ENCODE results near the gene DGUOK. TPM values are rescaled to one million over a fixed set of nuclear protein-coding genes. Genes with fewer than 3 reads are reported as not detected.

DGUOK gene
- polyA plus RNA-seq, 1 donor (not counting 4 experiments of a cell fraction or from before 2014, with no cell fraction given), result 102 TPM

DNA sequence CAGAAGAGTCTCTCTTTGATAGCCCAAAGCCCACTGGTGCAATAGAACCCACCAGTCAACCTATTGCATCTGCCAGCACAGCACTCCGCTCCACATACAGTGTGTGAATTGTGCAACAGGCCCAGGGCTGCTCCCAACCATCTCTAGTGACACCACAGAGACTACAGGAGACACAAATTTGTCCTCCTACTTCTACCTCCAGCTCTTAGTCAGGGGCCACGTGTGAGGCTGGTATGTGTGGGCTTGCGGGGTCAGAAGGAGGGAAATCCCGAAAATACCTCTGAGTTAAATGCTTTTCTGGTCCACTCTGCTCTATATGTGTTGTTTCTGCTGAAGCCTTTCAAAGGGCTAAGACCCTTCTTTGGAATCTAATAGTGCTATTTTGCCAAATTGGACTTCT is 18.0 kb downstream of the DGUOK start:
- Histone ChIP-seq H3K9me3 (ENCODE audit: control insufficient read depth, low read depth, low read length) (no peaks in the 10 kb centered on the region), H3K4me2 (ENCODE audit: control insufficient read depth, extremely low read depth, insufficient read depth, low read depth, low read length) (no peak overlapping the region), H3K79me2 (ENCODE audit: control insufficient read depth, insufficient read depth, low read length) (peaks cover 51% of the 10 kb centered on the region), H3K9me1 (ENCODE audit: control insufficient read depth, extremely low read depth, insufficient read depth, low read length) (no peaks in the 10 kb centered on the region), H3K4me1 (ENCODE audit: control insufficient read depth, extremely low read depth, insufficient read depth, low read length) (peaks cover 15% of the 10 kb centered on the region), H4K20me1 (ENCODE audit: control insufficient read depth, extremely low read depth, insufficient read depth, low read length) (no peaks in the 10 kb centered on the region), H3K9ac (ENCODE audit: control insufficient read depth, extremely low read depth, insufficient read depth, low read length) (no peak overlapping the region), H3K27me3 (ENCODE audit: control insufficient read depth, extremely low read depth, insufficient read depth, low read length) (no peaks in the 10 kb centered on the region), H2AFZ (ENCODE audit: control insufficient read depth, low read length) (no peak overlapping the region), H3K27ac (ENCODE audit: control insufficient read depth, insufficient read depth, low read length) (no peak overlapping the region), H3K4me3 (ENCODE audit: control insufficient read depth in 2 of 3, extremely low read depth in 1 of 3, insufficient read depth in 2 of 3, low read depth in 1 of 3, low read length in 3 of 3) (no peak overlapping the region), H3K36me3 (ENCODE audit: control insufficient read depth in 2 of 2, extremely low read depth in 1 of 2, insufficient read depth in 2 of 2, low read length in 2 of 2) (peaks cover 13 to 31% of the 10 kb centered on the region in 2 experiments)
- FAIRE-seq (no peak), DNase-seq (ENCODE audit: low read depth, low spot score) (no peak)
- dilution Hi-C loops (cut with MboI; ENCODE audit: extremely low pct_ligation_motif_present, low sequenced_read_pairs), result no loop called here
- no peak for TF ChIP-seq EZH2 (IDR thresholded peaks at IDR 0.05; ENCODE audit: low read length)
- TF ChIP-seq, protein P1, sequence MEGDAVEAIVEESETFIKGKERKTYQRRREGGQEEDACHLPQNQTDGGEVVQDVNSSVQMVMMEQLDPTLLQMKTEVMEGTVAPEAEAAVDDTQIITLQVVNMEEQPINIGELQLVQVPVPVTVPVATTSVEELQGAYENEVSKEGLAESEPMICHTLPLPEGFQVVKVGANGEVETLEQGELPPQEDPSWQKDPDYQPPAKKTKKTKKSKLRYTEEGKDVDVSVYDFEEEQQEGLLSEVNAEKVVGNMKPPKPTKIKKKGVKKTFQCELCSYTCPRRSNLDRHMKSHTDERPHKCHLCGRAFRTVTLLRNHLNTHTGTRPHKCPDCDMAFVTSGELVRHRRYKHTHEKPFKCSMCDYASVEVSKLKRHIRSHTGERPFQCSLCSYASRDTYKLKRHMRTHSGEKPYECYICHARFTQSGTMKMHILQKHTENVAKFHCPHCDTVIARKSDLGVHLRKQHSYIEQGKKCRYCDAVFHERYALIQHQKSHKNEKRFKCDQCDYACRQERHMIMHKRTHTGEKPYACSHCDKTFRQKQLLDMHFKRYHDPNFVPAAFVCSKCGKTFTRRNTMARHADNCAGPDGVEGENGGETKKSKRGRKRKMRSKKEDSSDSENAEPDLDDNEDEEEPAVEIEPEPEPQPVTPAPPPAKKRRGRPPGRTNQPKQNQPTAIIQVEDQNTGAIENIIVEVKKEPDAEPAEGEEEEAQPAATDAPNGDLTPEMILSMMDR (optimal IDR thresholded peaks at IDR 0.05 in 1 of 3, IDR thresholded peaks at IDR 0.05 in 1 of 3, conservative IDR thresholded peaks at IDR 0.05 in 1 of 3; ENCODE audit: extremely low read depth in 1 of 3, insufficient read depth in 2 of 3, low read length in 3 of 3), result no peak

DNA sequence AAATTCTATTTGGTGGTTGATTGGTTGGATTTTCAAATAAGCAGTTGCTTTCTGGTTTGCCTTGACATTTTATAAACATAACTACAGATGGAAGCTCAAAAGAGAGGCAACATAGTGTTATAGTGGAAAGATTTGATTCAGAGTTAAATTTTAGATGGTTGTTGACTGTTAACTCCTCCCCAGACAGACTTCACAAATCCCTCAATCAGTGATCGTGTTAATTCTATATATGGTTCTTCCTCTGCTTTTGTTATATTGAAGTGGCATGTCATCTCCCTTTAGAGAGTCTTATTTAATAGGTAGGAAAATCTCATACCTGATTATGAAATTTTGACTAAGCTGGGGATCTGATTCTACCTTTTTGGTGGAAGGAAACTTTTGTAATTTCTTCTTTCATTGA is 19.5 kb downstream of the DGUOK start:
- Histone ChIP-seq H3K4me2 (ENCODE audit: control insufficient read depth, extremely low read depth, insufficient read depth, low read depth, low read length) (no peak overlapping the region), H3K36me3 (ENCODE audit: control insufficient read depth in 2 of 2, extremely low read depth in 1 of 2, insufficient read depth in 2 of 2, low read length in 2 of 2) (peaks cover 18 to 34% of the 10 kb centered on the region in 2 experiments), H3K9me3 (ENCODE audit: control insufficient read depth, low read depth, low read length) (no peaks in the 10 kb centered on the region), H3K9me1 (ENCODE audit: control insufficient read depth, extremely low read depth, insufficient read depth, low read length) (no peaks in the 10 kb centered on the region), H4K20me1 (ENCODE audit: control insufficient read depth, extremely low read depth, insufficient read depth, low read length) (no peaks in the 10 kb centered on the region), H3K27ac (ENCODE audit: control insufficient read depth, insufficient read depth, low read length) (no peak overlapping the region), H3K9ac (ENCODE audit: control insufficient read depth, extremely low read depth, insufficient read depth, low read length) (no peak overlapping the region), H2AFZ (ENCODE audit: control insufficient read depth, low read length) (no peak overlapping the region), H3K4me1 (ENCODE audit: control insufficient read depth, extremely low read depth, insufficient read depth, low read length) (no peaks in the 10 kb centered on the region), H3K27me3 (ENCODE audit: control insufficient read depth, extremely low read depth, insufficient read depth, low read length) (no peaks in the 10 kb centered on the region), H3K79me2 (ENCODE audit: control insufficient read depth, insufficient read depth, low read length) (peaks cover 49% of the 10 kb centered on the region), H3K4me3 (ENCODE audit: control insufficient read depth in 2 of 3, extremely low read depth in 1 of 3, insufficient read depth in 2 of 3, low read depth in 1 of 3, low read length in 3 of 3) (no peak overlapping the region)
- no peak for DNase-seq (ENCODE audit: low read depth, low spot score)
- dilution Hi-C loops (cut with MboI; ENCODE audit: extremely low pct_ligation_motif_present, low sequenced_read_pairs), result no loop called here
- FAIRE-seq, result no peak
- TF ChIP-seq EZH2 (IDR thresholded peaks at IDR 0.05; ENCODE audit: low read length), result no peak
- TF ChIP-seq, protein P1 (optimal IDR thresholded peaks at IDR 0.05 in 1 of 3, IDR thresholded peaks at IDR 0.05 in 1 of 3, conservative IDR thresholded peaks at IDR 0.05 in 1 of 3; ENCODE audit: extremely low read depth in 1 of 3, insufficient read depth in 2 of 3, low read length in 3 of 3), result no peak
